A549 (cell line): Measurements from ENCODE around the gene CALM1. TPM values are rescaled to one million over a fixed set of nuclear protein-coding genes. Genes with fewer than 3 reads are reported as not detected.
A peak's percentile ranks its signal among the peaks of the same experiment; 100 is the strongest.

Experiments used
- ATAC-seq, 2 experiments: fragments of 200-7000 bp in 1 of 2; fragments of >200 bp in 1 of 2; cut with Nextera tagmentation in 1 of 2; cut with Tn5 transposase in 1 of 2; 3 replicates each; pipeline versions ENCODE4 v1.8.0 to v1.9.1; 2018 to 2020; ENCODE audit warnings: mild to moderate bottlenecking in 1 of 2, moderate library complexity in 1 of 2
- CTCF ChIA-PET: fragments of 300-600 bp; sonication (Branson Sonifier 250); formaldehyde crosslinking; extraction: SDS; loops from one replicate; lab custom pipeline; 2021; ENCODE audit warnings: antibody characterized with exemption, inconsistent platforms; lab: Yijun Ruan, JAX
- POLR2A ChIA-PET: fragments of 350-600 bp; formaldehyde crosslinking; extraction: SDS; loops from one replicate; lab custom pipeline; 2021; ENCODE audit warnings: antibody characterized with exemption, inconsistent platforms; lab: Yijun Ruan, JAX
- DNase-seq, 2 experiments: peaks; one replicate each; pipeline versions ENCODE4 v3.0.0 to v3.0.0-alpha.2; 2011 to 2016; ENCODE audit warnings: low read depth in 1 of 2, low spot score in 1 of 2
- FAIRE-seq: peaks from 2 replicates; lab custom pipeline; 2011; peaks lifted over from hg19 to GRCh38; lab: Jason Lieb, UNC
- H3K27ac ChIP-seq, 2 experiments: fragments of >200 bp; sonication (Bioruptor Twin); formaldehyde crosslinking; 3 replicates each; pipeline ENCODE4 v1.5.1; 2016 to 2017
- H3K4me1 ChIP-seq: fragments of >200 bp; sonication (Bioruptor Twin); formaldehyde crosslinking; 3 replicates; pipeline ENCODE4 v1.6.1; 2016
- H3K4me2 ChIP-seq: fragments of >200 bp; sonication (Bioruptor Twin); formaldehyde crosslinking; 3 replicates; pipeline ENCODE4 v1.6.1; 2016
- H3K4me3 ChIP-seq: fragments of >200 bp; sonication (Bioruptor Twin); formaldehyde crosslinking; 3 replicates; pipeline ENCODE4 v1.5.1; 2016
- H3K9me3 ChIP-seq: fragments of >200 bp; sonication (Bioruptor Twin); formaldehyde crosslinking; 3 replicates; pipeline ENCODE4 v1.6.1; 2016
- ATOH8 ChIP-seq: fragments of 250-450 bp; sonication (Bioruptor Pico); IDR thresholded peaks from 2 replicates; pipeline ENCODE4 v1.5.0; 2020; ENCODE audit warnings: low read depth, mild to moderate bottlenecking, moderate library complexity
- CBX8 ChIP-seq: fragments of 200-600 bp; sonication (generic); IDR thresholded peaks from 2 replicates; pipeline ENCODE4 v1.6.1; 2016
- CEBPB ChIP-seq, 2 experiments: fragments of >200 bp in 1 of 2; sonication (Bioruptor Twin) in 1 of 2; formaldehyde crosslinking in 1 of 2; IDR thresholded peaks; 2 replicates each; pipeline ENCODE4 v1.6.1; 2012 to 2016
- CHD2 ChIP-seq: fragments of 150-350 bp; IDR thresholded peaks from 2 replicates; pipeline ENCODE4 v1.6.1; 2014; ENCODE audit warnings: low read length; ENCODE audit not compliant: partially characterized antibody
- ESRRA ChIP-seq: fragments of 150-350 bp; IDR thresholded peaks from 2 replicates; pipeline ENCODE4 v1.6.1; 2014; ENCODE audit warnings: mild to moderate bottlenecking, low read length, borderline replicate concordance
- FOSB ChIP-seq: fragments of 250-450 bp; sonication (Bioruptor Pico); IDR thresholded peaks from 2 replicates; pipeline ENCODE4 v1.5.0; 2020; ENCODE audit warnings: mild to moderate bottlenecking, moderate library complexity
- FOXS1 ChIP-seq: fragments of 250-450 bp; sonication (Bioruptor Pico); IDR thresholded peaks from 2 replicates; pipeline ENCODE4 v1.5.0; 2020; ENCODE audit warnings: mild to moderate bottlenecking, moderate library complexity
- GATA3 ChIP-seq: IDR thresholded peaks from 2 replicates; pipeline ENCODE4 v1.6.1; 2012; ENCODE audit warnings: borderline replicate concordance
- HDAC2 ChIP-seq: fragments of 200-600 bp; sonication (generic); IDR thresholded peaks from 2 replicates; pipeline ENCODE4 v1.6.1; 2016
- HES2 ChIP-seq: fragments of >200 bp; sonication (Bioruptor Twin); formaldehyde crosslinking; IDR thresholded peaks from 2 replicates; pipeline ENCODE4 v1.6.1; 2016
- HOXA7 ChIP-seq: fragments of 250-450 bp; sonication (Bioruptor Pico); IDR thresholded peaks from 2 replicates; pipeline ENCODE4 v1.5.0; 2020; ENCODE audit warnings: mild to moderate bottlenecking, moderate library complexity
- HOXB13 ChIP-seq: fragments of 250-450 bp; sonication (Bioruptor Pico); IDR thresholded peaks from 2 replicates; pipeline ENCODE4 v1.5.0; 2020; ENCODE audit warnings: low read depth, mild to moderate bottlenecking, moderate library complexity
- HOXB5 ChIP-seq: fragments of 250-450 bp; sonication (Bioruptor Pico); IDR thresholded peaks from 2 replicates; pipeline ENCODE4 v1.5.0; 2020; ENCODE audit warnings: mild to moderate bottlenecking, moderate library complexity
- JUNB ChIP-seq: fragments of >200 bp; sonication (Bioruptor Twin); formaldehyde crosslinking; IDR thresholded peaks from 2 replicates; pipeline ENCODE4 v1.6.1; 2016
- MAFK ChIP-seq: fragments of 450-650 bp; IDR thresholded peaks from 2 replicates; pipeline ENCODE4 v1.6.1; 2014; ENCODE audit not compliant: partially characterized antibody
- MYC ChIP-seq: IDR thresholded peaks from 2 replicates; pipeline ENCODE4 v1.6.1; 2012; ENCODE audit warnings: mild to moderate bottlenecking, inconsistent platforms, low read length, improper control_type of control experiment, borderline replicate concordance
- PHF8 ChIP-seq: fragments of 200-600 bp; sonication (generic); IDR thresholded peaks from 2 replicates; pipeline ENCODE4 v1.6.1; 2016; ENCODE audit warnings: low read depth, mild to moderate bottlenecking, antibody characterized with exemption, moderate library complexity, borderline replicate concordance
- POLR2AphosphoS2 ChIP-seq: conservative IDR thresholded peaks from 2 replicates; pipeline ENCODE4 v1.6.1; 2012; ENCODE audit warnings: low read length, improper control_type of control experiment, inconsistent platforms
- RARB ChIP-seq: fragments of 250-450 bp; sonication (Bioruptor Pico); IDR thresholded peaks from 2 replicates; pipeline ENCODE4 v1.8.0; 2021; ENCODE audit warnings: mild to moderate bottlenecking, moderate library complexity
- RCOR1 ChIP-seq: fragments of 150-350 bp; IDR thresholded peaks from 2 replicates; pipeline ENCODE4 v1.6.1; 2014; ENCODE audit warnings: antibody characterized with exemption, low read length, low read depth
- RFX5 ChIP-seq: fragments of 450-650 bp; IDR thresholded peaks from 2 replicates; pipeline ENCODE4 v1.7.1; 2014; ENCODE audit warnings: antibody characterized with exemption, mild to moderate bottlenecking, moderate library complexity
- RNF2 ChIP-seq: fragments of 200-600 bp; sonication (generic); IDR thresholded peaks from 2 replicates; pipeline ENCODE4 v1.6.1; 2016; ENCODE audit warnings: low read depth, mild to moderate bottlenecking, antibody characterized with exemption, moderate library complexity, borderline replicate concordance
- ZNF302 ChIP-seq: fragments of 250-450 bp; sonication (Bioruptor Pico); IDR thresholded peaks from 2 replicates; pipeline ENCODE4 v1.9.0; 2021; ENCODE audit warnings: inconsistent platforms, mild to moderate bottlenecking, moderate library complexity
- WGBS: methylation state at CpG from one replicate; pipeline ENCODE4 v1.1.6; 2017; ENCODE audit errors: missing lambda C conversion rate; 5-methylcytosine and 5-hydroxymethylcytosine counted together
- polyA plus RNA-seq, 4 experiments: library from polyadenylated mRNA; depleted of rRNA in 3 of 4; stranded (reverse); fragments of >200 nt; fragmentation: RNase III in 1 of 4; extraction: RNeasy Plus Mini Kit Qiagen cat#74134 plus additional on column Dnase treatment in 1 of 4; gene quantifications; 2 replicates in 3 of 4; 3 replicates in 1 of 4; pipeline ENCODE4 v1.2.3, GENCODE V29; 2011 to 2017
- TF ChIP-seq, protein P1 (sequence below): IDR thresholded peaks from 2 replicates; pipeline ENCODE4 v1.6.1; 2012
- TF ChIP-seq, protein P2 (sequence below): fragments of >200 bp; sonication (Bioruptor Twin); formaldehyde crosslinking; IDR thresholded peaks from 3 replicates; pipeline ENCODE4 v1.5.1; 2016
- TF ChIP-seq, protein P3 (sequence below): fragments of 450-650 bp; IDR thresholded peaks from 2 replicates; pipeline ENCODE4 v1.6.1; 2014; ENCODE audit warnings: antibody characterized with exemption

The CALM1 gene
- polyA plus RNA-seq, 2 of the 4 experiments (the other 2 are of a cell fraction), result 374 to 451 TPM

DNA sequence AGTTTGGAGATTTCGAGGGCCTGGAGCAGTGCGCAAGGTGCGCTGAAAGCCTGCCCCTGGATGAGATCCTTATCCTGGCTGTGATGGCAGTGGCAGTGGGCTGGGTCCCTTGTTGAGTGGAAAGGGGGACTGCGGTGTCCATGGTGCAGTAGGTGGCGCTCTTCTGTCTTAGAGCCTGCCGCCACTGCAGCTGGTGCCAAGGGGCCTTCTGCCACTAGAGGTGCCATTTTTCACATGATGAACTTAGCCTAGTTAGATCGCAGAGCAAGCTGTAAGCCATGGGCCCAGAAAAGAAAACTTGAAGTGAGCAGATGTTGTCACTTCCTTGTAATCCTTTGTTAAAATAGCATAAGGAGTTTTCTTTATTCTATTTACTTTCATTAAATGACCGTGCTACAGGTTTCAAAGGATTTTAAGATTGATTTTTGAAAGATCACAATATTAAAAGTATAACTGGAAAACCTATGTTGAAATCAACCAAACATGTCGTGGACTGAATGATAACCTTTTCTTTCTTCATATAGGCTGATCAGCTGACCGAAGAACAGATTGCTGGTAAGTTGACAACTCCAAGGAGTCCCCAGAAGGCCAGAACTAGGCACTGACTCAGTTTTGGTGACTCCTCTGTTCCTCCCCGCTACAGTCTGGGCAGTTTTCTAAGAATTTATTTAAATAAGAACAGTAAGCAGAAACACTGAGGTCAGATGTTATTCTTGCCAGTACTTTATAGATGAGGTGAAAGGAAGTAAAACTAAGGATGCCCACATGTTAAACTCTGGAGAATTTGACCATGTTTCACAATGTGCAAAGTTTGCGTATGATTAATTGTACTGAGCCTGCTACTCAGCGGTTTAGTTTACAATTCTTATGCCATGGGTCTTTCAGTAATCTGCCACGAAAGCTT lies 3.0 kb downstream of the CALM1 start (continued):
- TF ChIP-seq HOXB5 (CRISPR knock-in tag) (no peak), HOXA7 (CRISPR knock-in tag) (no peak), CEBPB (IDR thresholded peaks at IDR 0.05) (no peak), JUNB (no peak), HDAC2 (no peak), MYC (no peak), HES2 (no peak), RFX5 (no peak), CBX8 (no peak), CHD2 (no peak), RNF2 (no peak), PHF8 (no peak), MAFK (no peak), ESRRA (no peak), ZNF302 (CRISPR knock-in tag) (no peak), POLR2AphosphoS2 (no peak), RARB (CRISPR knock-in tag) (no peak), GATA3 (no peak), FOXS1 (CRISPR knock-in tag) (no peak), ATOH8 (no peak), RCOR1 (no peak), FOSB (CRISPR knock-in tag) (no peak)
- TF ChIP-seq, protein P1, sequence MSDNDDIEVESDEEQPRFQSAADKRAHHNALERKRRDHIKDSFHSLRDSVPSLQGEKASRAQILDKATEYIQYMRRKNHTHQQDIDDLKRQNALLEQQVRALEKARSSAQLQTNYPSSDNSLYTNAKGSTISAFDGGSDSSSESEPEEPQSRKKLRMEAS, result peak; percentile 73
- TF ChIP-seq, protein P2, sequence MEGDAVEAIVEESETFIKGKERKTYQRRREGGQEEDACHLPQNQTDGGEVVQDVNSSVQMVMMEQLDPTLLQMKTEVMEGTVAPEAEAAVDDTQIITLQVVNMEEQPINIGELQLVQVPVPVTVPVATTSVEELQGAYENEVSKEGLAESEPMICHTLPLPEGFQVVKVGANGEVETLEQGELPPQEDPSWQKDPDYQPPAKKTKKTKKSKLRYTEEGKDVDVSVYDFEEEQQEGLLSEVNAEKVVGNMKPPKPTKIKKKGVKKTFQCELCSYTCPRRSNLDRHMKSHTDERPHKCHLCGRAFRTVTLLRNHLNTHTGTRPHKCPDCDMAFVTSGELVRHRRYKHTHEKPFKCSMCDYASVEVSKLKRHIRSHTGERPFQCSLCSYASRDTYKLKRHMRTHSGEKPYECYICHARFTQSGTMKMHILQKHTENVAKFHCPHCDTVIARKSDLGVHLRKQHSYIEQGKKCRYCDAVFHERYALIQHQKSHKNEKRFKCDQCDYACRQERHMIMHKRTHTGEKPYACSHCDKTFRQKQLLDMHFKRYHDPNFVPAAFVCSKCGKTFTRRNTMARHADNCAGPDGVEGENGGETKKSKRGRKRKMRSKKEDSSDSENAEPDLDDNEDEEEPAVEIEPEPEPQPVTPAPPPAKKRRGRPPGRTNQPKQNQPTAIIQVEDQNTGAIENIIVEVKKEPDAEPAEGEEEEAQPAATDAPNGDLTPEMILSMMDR, result peak; percentile 99
- TF ChIP-seq, protein P3, sequence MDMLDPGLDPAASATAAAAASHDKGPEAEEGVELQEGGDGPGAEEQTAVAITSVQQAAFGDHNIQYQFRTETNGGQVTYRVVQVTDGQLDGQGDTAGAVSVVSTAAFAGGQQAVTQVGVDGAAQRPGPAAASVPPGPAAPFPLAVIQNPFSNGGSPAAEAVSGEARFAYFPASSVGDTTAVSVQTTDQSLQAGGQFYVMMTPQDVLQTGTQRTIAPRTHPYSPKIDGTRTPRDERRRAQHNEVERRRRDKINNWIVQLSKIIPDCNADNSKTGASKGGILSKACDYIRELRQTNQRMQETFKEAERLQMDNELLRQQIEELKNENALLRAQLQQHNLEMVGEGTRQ, result no peak

- Histone ChIP-seq H3K27ac (no peak overlapping the region), H3K4me3 (no peak overlapping the region), H3K9me3 (no peaks in the 10 kb centered on the region)
- WGBS, result 96% methylated on average over 7 of the region's 7 CpGs
- no peak for FAIRE-seq
- TF ChIP-seq FOXS1 (CRISPR knock-in tag) (no peak), HOXB13 (CRISPR knock-in tag) (no peak)
- TF ChIP-seq, all 56 proteins: peak for 0
- ATAC-seq (no peak), DNase-seq (no peak)
- ChIA-PET CTCF (interaction anchor here (0.9 to 4.9 kb wide), 11 partner anchors 8 to 357 kb away, joined by 3 to 79 read pairs (median 5); no protein-coding TSS in a partner anchor), POLR2A (no interaction called here)
- Histone ChIP-seq H3K4me1 (peaks cover 36% of the 10 kb centered on the region), H3K4me2 (no peak overlapping the region)
Measured at GRCh38 chr14:90400904-90401561, 4.2 kb downstream of the CALM1 start.
